A549 (cell line): ENCODE data around the gene CIROP. TPM values are rescaled to one million over a fixed set of nuclear protein-coding genes. Genes with fewer than 3 reads are reported as not detected.

Experiments used
- ATAC-seq, 2 experiments: fragments of 200-7000 bp in 1 of 2; fragments of >200 bp in 1 of 2; cut with Nextera tagmentation in 1 of 2; cut with Tn5 transposase in 1 of 2; 3 replicates each; pipeline versions ENCODE4 v1.8.0 to v1.9.1; 2018 to 2020; ENCODE audit warnings: mild to moderate bottlenecking in 1 of 2, moderate library complexity in 1 of 2
- CTCF ChIA-PET: fragments of 300-600 bp; sonication (Branson Sonifier 250); formaldehyde crosslinking; extraction: SDS; loops from one replicate; lab custom pipeline; 2021; ENCODE audit warnings: antibody characterized with exemption, inconsistent platforms; lab: Yijun Ruan, JAX
- POLR2A ChIA-PET: fragments of 350-600 bp; formaldehyde crosslinking; extraction: SDS; loops from one replicate; lab custom pipeline; 2021; ENCODE audit warnings: antibody characterized with exemption, inconsistent platforms; lab: Yijun Ruan, JAX
- DNase-seq, 2 experiments: peaks; one replicate each; pipeline versions ENCODE4 v3.0.0 to v3.0.0-alpha.2; 2011 to 2016; ENCODE audit warnings: low read depth in 1 of 2, low spot score in 1 of 2
- FAIRE-seq: peaks from 2 replicates; lab custom pipeline; 2011; peaks lifted over from hg19 to GRCh38; lab: Jason Lieb, UNC
- H3K27ac ChIP-seq, 2 experiments: fragments of >200 bp; sonication (Bioruptor Twin); formaldehyde crosslinking; 3 replicates each; pipeline ENCODE4 v1.5.1; 2016 to 2017
- H3K4me1 ChIP-seq: fragments of >200 bp; sonication (Bioruptor Twin); formaldehyde crosslinking; 3 replicates; pipeline ENCODE4 v1.6.1; 2016
- H3K4me2 ChIP-seq: fragments of >200 bp; sonication (Bioruptor Twin); formaldehyde crosslinking; 3 replicates; pipeline ENCODE4 v1.6.1; 2016
- H3K4me3 ChIP-seq: fragments of >200 bp; sonication (Bioruptor Twin); formaldehyde crosslinking; 3 replicates; pipeline ENCODE4 v1.5.1; 2016
- H3K9me3 ChIP-seq: fragments of >200 bp; sonication (Bioruptor Twin); formaldehyde crosslinking; 3 replicates; pipeline ENCODE4 v1.6.1; 2016
- CEBPB ChIP-seq, 2 experiments: fragments of >200 bp in 1 of 2; sonication (Bioruptor Twin) in 1 of 2; formaldehyde crosslinking in 1 of 2; IDR thresholded peaks; 2 replicates each; pipeline ENCODE4 v1.6.1; 2012 to 2016
- CHD2 ChIP-seq: fragments of 150-350 bp; IDR thresholded peaks from 2 replicates; pipeline ENCODE4 v1.6.1; 2014; ENCODE audit warnings: low read length; ENCODE audit not compliant: partially characterized antibody
- CHD4 ChIP-seq: fragments of 200-600 bp; sonication (generic); IDR thresholded peaks from 2 replicates; pipeline ENCODE4 v1.6.1; 2016; ENCODE audit warnings: antibody characterized with exemption, mild to moderate bottlenecking, borderline replicate concordance
- CTCF ChIP-seq: fragments of >200 bp; sonication (Bioruptor Twin); formaldehyde crosslinking; IDR thresholded peaks from 3 replicates; pipeline ENCODE4 v1.5.1; 2016
- ELK1 ChIP-seq: fragments of 150-350 bp; IDR thresholded peaks from 2 replicates; pipeline ENCODE4 v1.6.1; 2014; ENCODE audit warnings: low read depth, mild to moderate bottlenecking, low read length
- ESRRA ChIP-seq: fragments of 150-350 bp; IDR thresholded peaks from 2 replicates; pipeline ENCODE4 v1.6.1; 2014; ENCODE audit warnings: mild to moderate bottlenecking, low read length, borderline replicate concordance
- FOSB ChIP-seq: fragments of 250-450 bp; sonication (Bioruptor Pico); IDR thresholded peaks from 2 replicates; pipeline ENCODE4 v1.5.0; 2020; ENCODE audit warnings: mild to moderate bottlenecking, moderate library complexity
- FOXS1 ChIP-seq: fragments of 250-450 bp; sonication (Bioruptor Pico); IDR thresholded peaks from 2 replicates; pipeline ENCODE4 v1.5.0; 2020; ENCODE audit warnings: mild to moderate bottlenecking, moderate library complexity
- GATA3 ChIP-seq: IDR thresholded peaks from 2 replicates; pipeline ENCODE4 v1.6.1; 2012; ENCODE audit warnings: borderline replicate concordance
- HEYL ChIP-seq: fragments of 250-450 bp; sonication (Bioruptor Pico); IDR thresholded peaks from 2 replicates; pipeline ENCODE4 v1.8.0; 2021; ENCODE audit warnings: mild to moderate bottlenecking, moderate library complexity
- HOXB13 ChIP-seq: fragments of 250-450 bp; sonication (Bioruptor Pico); IDR thresholded peaks from 2 replicates; pipeline ENCODE4 v1.5.0; 2020; ENCODE audit warnings: low read depth, mild to moderate bottlenecking, moderate library complexity
- JUNB ChIP-seq: fragments of >200 bp; sonication (Bioruptor Twin); formaldehyde crosslinking; IDR thresholded peaks from 2 replicates; pipeline ENCODE4 v1.6.1; 2016
- KDM1A ChIP-seq: fragments of 200-600 bp; sonication (generic); IDR thresholded peaks from 2 replicates; pipeline ENCODE4 v1.6.1; 2016; ENCODE audit warnings: low read depth, mild to moderate bottlenecking
- MYC ChIP-seq: IDR thresholded peaks from 2 replicates; pipeline ENCODE4 v1.6.1; 2012; ENCODE audit warnings: mild to moderate bottlenecking, inconsistent platforms, low read length, improper control_type of control experiment, borderline replicate concordance
- NR3C1 ChIP-seq: fragments of >200 bp; sonication (Bioruptor Twin); formaldehyde crosslinking; IDR thresholded peaks from 3 replicates; pipeline ENCODE4 v1.6.1; 2017
- PHF8 ChIP-seq: fragments of 200-600 bp; sonication (generic); IDR thresholded peaks from 2 replicates; pipeline ENCODE4 v1.6.1; 2016; ENCODE audit warnings: low read depth, mild to moderate bottlenecking, antibody characterized with exemption, moderate library complexity, borderline replicate concordance
- POLR2AphosphoS2 ChIP-seq: conservative IDR thresholded peaks from 2 replicates; pipeline ENCODE4 v1.6.1; 2012; ENCODE audit warnings: low read length, improper control_type of control experiment, inconsistent platforms
- TP53 ChIP-seq: fragments of 250-450 bp; sonication (Bioruptor Pico); IDR thresholded peaks from 2 replicates; pipeline ENCODE4 v1.5.0; 2021; ENCODE audit warnings: mild to moderate bottlenecking, moderate library complexity
- WGBS: methylation state at CpG from one replicate; pipeline ENCODE4 v1.1.6; 2017; ENCODE audit errors: missing lambda C conversion rate; 5-methylcytosine and 5-hydroxymethylcytosine counted together
- polyA plus RNA-seq, 4 experiments: library from polyadenylated mRNA; depleted of rRNA in 3 of 4; stranded (reverse); fragments of >200 nt; fragmentation: RNase III in 1 of 4; extraction: RNeasy Plus Mini Kit Qiagen cat#74134 plus additional on column Dnase treatment in 1 of 4; gene quantifications; 2 replicates in 3 of 4; 3 replicates in 1 of 4; pipeline ENCODE4 v1.2.3, GENCODE V29; 2011 to 2017
- TF ChIP-seq, protein P1 (sequence below): fragments of >200 bp; sonication (Bioruptor Twin); formaldehyde crosslinking; IDR thresholded peaks from 3 replicates; pipeline ENCODE4 v1.6.1; 2016
- TF ChIP-seq, protein P2 (sequence below): fragments of 200-600 bp; sonication (generic); IDR thresholded peaks from 2 replicates; pipeline ENCODE4 v1.6.1; 2016; ENCODE audit warnings: antibody characterized with exemption, mild to moderate bottlenecking, moderate library complexity

CIROP gene
- polyA plus RNA-seq, 2 of the 4 experiments (the other 2 are of a cell fraction): not detected

DNA sequence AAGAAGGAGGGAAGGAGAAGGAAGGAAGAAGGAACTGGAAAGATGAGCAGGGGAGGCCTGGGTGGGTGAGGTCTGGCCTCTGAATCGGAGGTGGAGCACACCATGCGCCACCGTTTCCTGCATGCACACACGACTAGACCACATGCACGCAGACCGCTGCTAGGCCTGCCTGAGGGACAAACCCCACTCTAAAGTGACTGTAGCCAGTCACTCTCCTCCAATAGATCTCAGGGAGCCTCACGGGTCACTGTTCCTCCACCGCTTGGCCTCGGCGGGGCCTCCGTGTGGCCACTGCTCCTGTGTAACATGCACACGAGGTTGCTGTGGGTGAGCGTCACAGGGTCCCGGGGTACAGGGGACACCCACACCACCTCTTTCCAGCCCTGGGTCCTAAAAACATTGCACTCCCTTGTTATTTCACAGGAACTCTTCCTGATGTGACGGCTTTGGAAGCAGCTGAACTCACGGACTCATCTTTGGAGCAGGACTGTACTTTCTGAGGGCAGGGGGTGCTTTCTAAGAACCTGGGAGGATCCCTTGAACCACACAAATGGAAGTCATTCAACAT, 31.9 kb upstream of the CIROP start:
- FAIRE-seq (no peak), ATAC-seq (no peak; a peak in 1 of 6 replicates), DNase-seq (no peak)
- Histone ChIP-seq H3K9me3 (no peaks in the 10 kb centered on the region), H3K4me1 (no peaks in the 10 kb centered on the region), H3K27ac (no peak overlapping the region), H3K4me3 (no peak overlapping the region), H3K4me2 (no peak overlapping the region)
- TF ChIP-seq HOXB13 (no peak), CHD2 (no peak), HEYL (CRISPR knock-in tag) (no peak), ESRRA (no peak), FOXS1 (CRISPR knock-in tag) (no peak), JUNB (no peak), NR3C1 (no peak)
- TF ChIP-seq, protein P1, sequence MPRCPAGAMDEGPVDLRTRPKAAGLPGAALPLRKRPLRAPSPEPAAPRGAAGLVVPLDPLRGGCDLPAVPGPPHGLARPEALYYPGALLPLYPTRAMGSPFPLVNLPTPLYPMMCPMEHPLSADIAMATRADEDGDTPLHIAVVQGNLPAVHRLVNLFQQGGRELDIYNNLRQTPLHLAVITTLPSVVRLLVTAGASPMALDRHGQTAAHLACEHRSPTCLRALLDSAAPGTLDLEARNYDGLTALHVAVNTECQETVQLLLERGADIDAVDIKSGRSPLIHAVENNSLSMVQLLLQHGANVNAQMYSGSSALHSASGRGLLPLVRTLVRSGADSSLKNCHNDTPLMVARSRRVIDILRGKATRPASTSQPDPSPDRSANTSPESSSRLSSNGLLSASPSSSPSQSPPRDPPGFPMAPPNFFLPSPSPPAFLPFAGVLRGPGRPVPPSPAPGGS: no peak
- ChIA-PET POLR2A (no interaction called here), CTCF (interaction anchor here (12.5 kb wide), 1 partner anchor 16 kb away, joined by 80 read pairs; the partner anchor contains the start of gene CEBPE)
- WGBS: 82% methylated on average over 16 of the region's 16 CpGs

GRCh38 chr14:23132970-23133369, 28.2 kb upstream of the CIROP start:
- FAIRE-seq (no peak), ATAC-seq (no peak)
- WGBS: 59% methylated on average over 8 of the region's 8 CpGs
- CTCF ChIA-PET: interaction anchor here (24.2 kb wide), 1 partner anchor 46 kb away, joined by 848 read pairs; the partner anchor contains the start of gene SLC7A8
- H3K4me1 ChIP-seq: no peaks in the 10 kb centered on the region
- POLR2A ChIA-PET: no interaction called here
- no peak overlapping the region for H3K4me3 ChIP-seq
- H3K9me3 ChIP-seq: no peaks in the 10 kb centered on the region
- H3K27ac ChIP-seq: no peak overlapping the region
- H3K4me2 ChIP-seq: no peak overlapping the region
- no peak for TF ChIP-seq ELK1
- TF ChIP-seq, all 56 proteins: peak for 0
- no peak for DNase-seq

DNA sequence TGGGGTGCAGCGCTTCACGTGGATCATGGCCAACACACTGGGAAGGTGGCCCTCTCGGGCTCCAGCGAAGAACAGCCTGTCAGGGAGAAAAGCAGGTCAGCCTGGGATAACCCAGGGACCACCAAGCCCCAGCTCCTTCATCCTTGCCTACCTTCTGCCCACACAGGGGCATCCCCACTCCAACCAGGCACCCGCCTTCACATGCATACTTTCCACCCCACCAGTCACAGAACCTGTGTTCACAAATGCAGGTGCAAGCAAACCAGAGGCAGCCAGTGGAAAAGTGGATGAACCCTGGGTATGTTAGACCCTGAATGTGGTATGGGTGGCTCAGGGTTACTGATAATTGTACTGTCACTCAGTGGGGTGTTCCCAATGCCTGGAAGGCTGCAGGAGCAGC, 26.7 kb upstream of the CIROP start:
- FAIRE-seq: no peak
- TF ChIP-seq CEBPB (IDR thresholded peaks at IDR 0.05): no peak
- POLR2A ChIA-PET: no interaction called here
- CTCF ChIA-PET: interaction anchor here (0.6 to 24.2 kb wide), 4 partner anchors 11 to 71 kb away, joined by 3 to 848 read pairs (median 21); partner anchors contain the start of gene SLC7A8
- H3K27ac ChIP-seq: no peak overlapping the region
- H3K4me1 ChIP-seq: no peaks in the 10 kb centered on the region
- no peak for ATAC-seq
- DNase-seq: no peak
- no peak overlapping the region for H3K4me2 ChIP-seq
- H3K9me3 ChIP-seq: no peaks in the 10 kb centered on the region
- WGBS: 47% methylated on average over 5 of the region's 5 CpGs
- no peak overlapping the region for H3K4me3 ChIP-seq

- ATAC-seq (no peak), DNase-seq (no peak), FAIRE-seq (no peak)
- H3K4me3 ChIP-seq: no peak overlapping the region
- H3K9me3 ChIP-seq: no peaks in the 10 kb centered on the region
- WGBS: 35% methylated on average over 3 of the region's 3 CpGs
- H3K4me2 ChIP-seq: no peak overlapping the region
- no peaks in the 10 kb centered on the region for H3K4me1 ChIP-seq
- ChIA-PET POLR2A (interaction anchor here (0.6 kb wide), 1 partner anchor 36 kb away, joined by 3 read pairs; the partner anchor contains the start of gene ACIN1), CTCF (interaction anchor here (0.6 to 24.2 kb wide), 3 partner anchors 10 to 70 kb away, joined by 3 to 848 read pairs (median 39); partner anchors contain the start of gene SLC7A8)
- H3K27ac ChIP-seq: no peak overlapping the region
- TF ChIP-seq, protein P2, sequence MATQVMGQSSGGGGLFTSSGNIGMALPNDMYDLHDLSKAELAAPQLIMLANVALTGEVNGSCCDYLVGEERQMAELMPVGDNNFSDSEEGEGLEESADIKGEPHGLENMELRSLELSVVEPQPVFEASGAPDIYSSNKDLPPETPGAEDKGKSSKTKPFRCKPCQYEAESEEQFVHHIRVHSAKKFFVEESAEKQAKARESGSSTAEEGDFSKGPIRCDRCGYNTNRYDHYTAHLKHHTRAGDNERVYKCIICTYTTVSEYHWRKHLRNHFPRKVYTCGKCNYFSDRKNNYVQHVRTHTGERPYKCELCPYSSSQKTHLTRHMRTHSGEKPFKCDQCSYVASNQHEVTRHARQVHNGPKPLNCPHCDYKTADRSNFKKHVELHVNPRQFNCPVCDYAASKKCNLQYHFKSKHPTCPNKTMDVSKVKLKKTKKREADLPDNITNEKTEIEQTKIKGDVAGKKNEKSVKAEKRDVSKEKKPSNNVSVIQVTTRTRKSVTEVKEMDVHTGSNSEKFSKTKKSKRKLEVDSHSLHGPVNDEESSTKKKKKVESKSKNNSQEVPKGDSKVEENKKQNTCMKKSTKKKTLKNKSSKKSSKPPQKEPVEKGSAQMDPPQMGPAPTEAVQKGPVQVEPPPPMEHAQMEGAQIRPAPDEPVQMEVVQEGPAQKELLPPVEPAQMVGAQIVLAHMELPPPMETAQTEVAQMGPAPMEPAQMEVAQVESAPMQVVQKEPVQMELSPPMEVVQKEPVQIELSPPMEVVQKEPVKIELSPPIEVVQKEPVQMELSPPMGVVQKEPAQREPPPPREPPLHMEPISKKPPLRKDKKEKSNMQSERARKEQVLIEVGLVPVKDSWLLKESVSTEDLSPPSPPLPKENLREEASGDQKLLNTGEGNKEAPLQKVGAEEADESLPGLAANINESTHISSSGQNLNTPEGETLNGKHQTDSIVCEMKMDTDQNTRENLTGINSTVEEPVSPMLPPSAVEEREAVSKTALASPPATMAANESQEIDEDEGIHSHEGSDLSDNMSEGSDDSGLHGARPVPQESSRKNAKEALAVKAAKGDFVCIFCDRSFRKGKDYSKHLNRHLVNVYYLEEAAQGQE: no peak
- TF ChIP-seq PHF8 (no peak), HEYL (CRISPR knock-in tag) (no peak), ESRRA (no peak), JUNB (no peak), CHD2 (no peak), CTCF (no peak), CHD4 (no peak), KDM1A (no peak), TP53 (no peak), MYC (no peak), GATA3 (no peak), FOSB (CRISPR knock-in tag) (no peak), POLR2AphosphoS2 (no peak)
Measured at GRCh38 chr14:23130871-23131270, 26.1 kb upstream of the CIROP start.
